Endothelial cell of umbilical vein (primary cell): ENCODE results near the gene SLC39A12. TPM values are rescaled to one million over a fixed set of nuclear protein-coding genes. Genes with fewer than 3 reads are reported as not detected.

Experiments
- BruUV-seq: library from RNA; stranded (reverse); fragments of 400-500 nt; replicated peaks from 2 replicates; lab custom pipeline; 2021; lab: Mats Ljungman, UMichigan
- CTCF ChIA-PET: fragments of 300-600, 350-600 bp; sonication (Branson Sonifier 250); formaldehyde crosslinking; loops from one replicate; lab custom pipeline; 2021; ENCODE audit warnings: antibody characterized with exemption, inconsistent platforms; lab: Charles Lee
- POLR2A ChIA-PET: fragments of 300-600, 350-600 bp; sonication (Branson Sonifier 250); formaldehyde crosslinking; loops from one replicate; lab custom pipeline; 2021; ENCODE audit warnings: antibody characterized with exemption, inconsistent platforms; lab: Charles Lee
- DNase-seq: peaks from one replicate; pipeline ENCODE4 v3.0.0-alpha.2; 2011; ENCODE audit warnings: low read depth, low spot score
- FAIRE-seq: peaks from 2 replicates; lab custom pipeline; 2011; peaks lifted over from hg19 to GRCh38; lab: Jason Lieb, UNC
- H2AFZ ChIP-seq: 2 replicates; pipeline ENCODE4 v1.6.0; 2012; ENCODE audit warnings: low read depth, low read length, control low read depth, inconsistent platforms
- H3K27ac ChIP-seq: 2 replicates; pipeline ENCODE4 v1.5.1; 2011; ENCODE audit warnings: low read depth, mild to moderate bottlenecking, control low read depth, low read length, moderate library complexity; ENCODE audit not compliant: insufficient read depth
- H3K27me3 ChIP-seq, 2 experiments: 2 replicates each; pipeline versions ENCODE4 v1.6.0 to v1.6.1; 2011; ENCODE audit warnings: low read length in 2 of 2, mixed read lengths in 1 of 2; ENCODE audit not compliant: control insufficient read depth in 2 of 2, insufficient read depth in 2 of 2
- H3K36me3 ChIP-seq, 2 experiments: 2 replicates in 1 of 2; 3 replicates in 1 of 2; pipeline ENCODE4 v1.5.1; 2011; ENCODE audit warnings: low read length in 2 of 2, mild to moderate bottlenecking in 1 of 2, moderate library complexity in 1 of 2; ENCODE audit not compliant: control insufficient read depth in 2 of 2, insufficient read depth in 2 of 2; ENCODE audit errors: extremely low read depth in 1 of 2
- H3K4me1 ChIP-seq: 3 replicates; pipeline ENCODE4 v1.5.1; 2011; ENCODE audit warnings: mild to moderate bottlenecking, low read length; ENCODE audit not compliant: control insufficient read depth, insufficient read depth; ENCODE audit errors: extremely low read depth
- H3K4me2 ChIP-seq: 2 replicates; pipeline ENCODE4 v1.6.1; 2011; ENCODE audit warnings: low read length, control low read depth, mixed read lengths; ENCODE audit not compliant: insufficient read depth
- H3K4me3 ChIP-seq, 3 experiments: fragments of 200-600 bp in 1 of 3; sonication (generic), shearing (Covaris generic) in 1 of 3; replicated peaks in 1 of 3; 2 replicates each; pipeline ENCODE4 v1.5.1; 2011 to 2016; ENCODE audit warnings: control low read depth in 3 of 3, low read length in 3 of 3, mild to moderate bottlenecking in 2 of 3, inconsistent platforms in 1 of 3, low read depth in 1 of 3, moderate library complexity in 1 of 3; ENCODE audit not compliant: insufficient read depth in 1 of 3
- H3K79me2 ChIP-seq: 2 replicates; pipeline ENCODE4 v1.6.0; 2012; ENCODE audit warnings: low read length, inconsistent platforms; ENCODE audit not compliant: control insufficient read depth, insufficient read depth
- H3K9ac ChIP-seq: replicated peaks from 2 replicates; pipeline ENCODE3; 2011; ENCODE audit warnings: low read length, control low read depth; ENCODE audit not compliant: insufficient read depth; ENCODE audit errors: extremely low read depth
- H3K9me1 ChIP-seq: replicated peaks from 3 replicates; pipeline ENCODE4 v1.6.0; 2011; ENCODE audit warnings: mild to moderate bottlenecking, low read length; ENCODE audit not compliant: control insufficient read depth, insufficient read depth; ENCODE audit errors: extremely low read depth
- H3K9me3 ChIP-seq: replicated peaks from 2 replicates; pipeline ENCODE4 v1.5.1; 2012; ENCODE audit warnings: low read length, inconsistent platforms; ENCODE audit not compliant: control insufficient read depth, insufficient read depth
- H4K20me1 ChIP-seq: replicated peaks from 2 replicates; pipeline ENCODE3; 2011; ENCODE audit warnings: mild to moderate bottlenecking, low read length; ENCODE audit not compliant: control insufficient read depth, insufficient read depth; ENCODE audit errors: extremely low read depth
- EZH2 ChIP-seq: IDR thresholded peaks from 2 replicates; pipeline ENCODE4 v1.6.1; 2012; ENCODE audit warnings: borderline replicate concordance, low read depth, mild to moderate bottlenecking, moderate library complexity, low read length, inconsistent platforms; ENCODE audit not compliant: severe bottlenecking
- FOS ChIP-seq: IDR thresholded peaks from 2 replicates; pipeline ENCODE4 v1.6.1; 2011; ENCODE audit warnings: mild to moderate bottlenecking, low read length, moderate library complexity, borderline replicate concordance; ENCODE audit not compliant: insufficient read depth
- GATA2 ChIP-seq: IDR thresholded peaks from 2 replicates; pipeline ENCODE4 v1.7.0; 2011; ENCODE audit warnings: low read depth, mild to moderate bottlenecking, moderate library complexity, mixed read lengths, low read length; ENCODE audit not compliant: insufficient read length, insufficient read depth
- JUN ChIP-seq: IDR thresholded peaks from 2 replicates; pipeline ENCODE4 v1.6.1; 2011; ENCODE audit warnings: borderline replicate concordance, low read depth; ENCODE audit not compliant: insufficient read length, insufficient read depth
- POLR2A ChIP-seq: IDR thresholded peaks from 2 replicates; pipeline ENCODE4 v1.6.1; 2012; ENCODE audit warnings: low read depth, mild to moderate bottlenecking, control low read depth, low read length
- POLR2AphosphoS5 ChIP-seq: IDR thresholded peaks from 2 replicates; pipeline ENCODE4 v1.6.1; 2012; ENCODE audit warnings: low read depth, mild to moderate bottlenecking, control low read depth, low read length, moderate library complexity; ENCODE audit not compliant: insufficient read depth
- dilution Hi-C: fragments of 300-500 bp; cut with MboI; formaldehyde crosslinking; loops from one replicate; pipeline ENCODE4 v1.15.0; 2019; ENCODE audit warnings: low sequenced_read_pairs; ENCODE audit not compliant: extremely low pct_ligation_motif_present
- intact Hi-C: fragments of 100-400 bp; cut with micrococcal nuclease; formaldehyde crosslinking; loops from one replicate; pipeline ENCODE4 v1.10.0; 2022
- polyA plus RNA-seq, 4 experiments: library from polyadenylated mRNA; depleted of rRNA in 3 of 4; stranded (reverse) in 3 of 4; unstranded in 1 of 4; fragments of >200 nt; gene quantifications; 2 replicates each; pipeline versions ENCODE4 v1.2.1 to v1.2.3, GENCODE V29; 2011 to 2012; ENCODE audit warnings: missing spikeins in 1 of 4
- total RNA-seq: library from RNA; stranded (reverse); gene quantifications from 2 replicates; pipeline ENCODE4 v1.2.3, GENCODE V29; 2021
- TF ChIP-seq, protein P1 (sequence below), 2 donors: IDR thresholded peaks; 1 replicate in 1 of 2; 2 replicates in 1 of 2; pipeline ENCODE4 v1.5.1; 2011; ENCODE audit warnings: low read length in 2 of 2, mild to moderate bottlenecking in 2 of 2, moderate library complexity in 2 of 2, control low read depth in 1 of 2, inconsistent platforms in 1 of 2, low read depth in 1 of 2; ENCODE audit not compliant: insufficient read depth in 1 of 2; ENCODE audit errors: extremely low read depth in 1 of 2

The SLC39A12 gene
- total and polyA plus RNA-seq, 2 donors (not counting 3 experiments of a cell fraction or from before 2014, with no cell fraction given) = not detected

DNA sequence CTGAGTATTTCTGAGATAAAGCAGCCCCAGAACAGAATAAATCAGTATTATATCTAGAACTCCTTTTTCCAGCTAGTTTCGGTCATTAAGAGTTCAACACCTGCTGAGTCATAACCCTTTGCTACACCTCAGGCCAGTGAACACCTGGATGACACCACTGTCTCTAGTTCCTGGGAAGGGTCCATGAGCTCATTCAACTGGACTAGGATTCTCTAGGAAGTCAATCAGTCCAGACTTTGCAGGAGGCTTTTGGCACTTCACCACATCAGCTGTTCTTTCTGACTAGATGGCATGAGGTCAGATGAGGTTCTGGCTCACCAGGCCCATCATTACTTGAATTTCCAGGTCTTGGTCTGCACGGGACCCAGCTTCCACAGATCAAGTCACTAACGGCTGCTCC is 11.7 kb downstream of the SLC39A12 start:
- ChIA-PET POLR2A (no interaction called here), CTCF (no interaction called here)
- Histone ChIP-seq H3K9me3 (no peaks in the 10 kb centered on the region), H3K27me3 (no peaks in the 10 kb centered on the region), H4K20me1 (no peaks in the 10 kb centered on the region), H3K9ac (no peak overlapping the region), H3K79me2 (no peaks in the 10 kb centered on the region), H3K36me3 (no peaks in the 10 kb centered on the region), H3K4me3 (no peak overlapping the region), H3K4me1 (no peaks in the 10 kb centered on the region), H3K27ac (no peak overlapping the region), H3K4me2 (no peak overlapping the region), H3K9me1 (no peaks in the 10 kb centered on the region), H2AFZ (no peak overlapping the region)
- no peak for FAIRE-seq
- TF ChIP-seq, protein P1, sequence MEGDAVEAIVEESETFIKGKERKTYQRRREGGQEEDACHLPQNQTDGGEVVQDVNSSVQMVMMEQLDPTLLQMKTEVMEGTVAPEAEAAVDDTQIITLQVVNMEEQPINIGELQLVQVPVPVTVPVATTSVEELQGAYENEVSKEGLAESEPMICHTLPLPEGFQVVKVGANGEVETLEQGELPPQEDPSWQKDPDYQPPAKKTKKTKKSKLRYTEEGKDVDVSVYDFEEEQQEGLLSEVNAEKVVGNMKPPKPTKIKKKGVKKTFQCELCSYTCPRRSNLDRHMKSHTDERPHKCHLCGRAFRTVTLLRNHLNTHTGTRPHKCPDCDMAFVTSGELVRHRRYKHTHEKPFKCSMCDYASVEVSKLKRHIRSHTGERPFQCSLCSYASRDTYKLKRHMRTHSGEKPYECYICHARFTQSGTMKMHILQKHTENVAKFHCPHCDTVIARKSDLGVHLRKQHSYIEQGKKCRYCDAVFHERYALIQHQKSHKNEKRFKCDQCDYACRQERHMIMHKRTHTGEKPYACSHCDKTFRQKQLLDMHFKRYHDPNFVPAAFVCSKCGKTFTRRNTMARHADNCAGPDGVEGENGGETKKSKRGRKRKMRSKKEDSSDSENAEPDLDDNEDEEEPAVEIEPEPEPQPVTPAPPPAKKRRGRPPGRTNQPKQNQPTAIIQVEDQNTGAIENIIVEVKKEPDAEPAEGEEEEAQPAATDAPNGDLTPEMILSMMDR (IDR thresholded peaks at IDR 0.05; ENCODE audit: extremely low read depth in 1 of 2, insufficient read depth in 1 of 2, low read depth in 1 of 2, low read length in 2 of 2) = no peak
- TF ChIP-seq POLR2AphosphoS5 (no peak), EZH2 (no peak), POLR2A (no peak), JUN (no peak)
- dilution Hi-C loops = no loop called here
- no TSS peak for BruUV-seq
- DNase-seq = no peak
- intact Hi-C loops = no loop called here

DNA sequence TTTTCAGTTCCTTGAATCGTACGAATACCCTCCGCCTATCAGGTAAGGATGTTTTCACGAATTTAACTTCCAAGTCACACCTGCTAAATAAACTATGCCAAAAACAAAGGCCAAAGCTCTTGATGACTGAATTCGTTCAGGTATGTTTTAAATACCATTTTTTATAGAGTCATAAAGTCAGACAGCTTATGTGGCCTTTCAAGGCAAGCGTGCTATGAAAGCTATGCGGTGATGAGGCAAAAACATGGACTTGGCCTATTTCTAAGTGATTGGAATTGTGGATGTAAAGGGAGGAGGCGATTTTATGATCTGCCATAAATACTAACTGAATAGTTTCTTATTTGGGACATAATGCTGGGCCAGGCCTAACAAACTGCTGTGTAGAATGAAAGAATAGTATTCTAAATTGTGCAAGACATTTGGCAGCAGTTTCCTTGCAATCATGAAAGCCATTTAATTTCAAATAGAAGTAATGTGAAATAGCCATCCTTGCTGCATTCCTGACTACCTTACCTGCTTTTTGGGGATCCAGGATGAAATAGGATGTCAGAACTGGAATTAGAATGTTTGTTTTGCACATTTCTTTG is 14.0 kb downstream of the SLC39A12 start:
- Histone ChIP-seq H3K4me2 (no peak overlapping the region), H2AFZ (no peak overlapping the region), H3K4me3 (no peak overlapping the region), H4K20me1 (no peaks in the 10 kb centered on the region), H3K9ac (no peak overlapping the region), H3K27ac (no peak overlapping the region), H3K36me3 (no peaks in the 10 kb centered on the region), H3K79me2 (no peaks in the 10 kb centered on the region), H3K27me3 (no peaks in the 10 kb centered on the region), H3K9me1 (no peaks in the 10 kb centered on the region), H3K9me3 (no peaks in the 10 kb centered on the region), H3K4me1 (no peaks in the 10 kb centered on the region)
- DNase-seq (no peak), FAIRE-seq (no peak)
- BruUV-seq = no TSS peak
- dilution Hi-C loops (no loop called here), intact Hi-C loops (no loop called here)
- TF ChIP-seq POLR2AphosphoS5 (no peak), FOS (no peak), EZH2 (no peak), GATA2 (no peak)
- ChIA-PET POLR2A (no interaction called here), CTCF (no interaction called here)
